Measurements from ENCODE around the gene CCDC137.

CCDC137 gene

DNA sequence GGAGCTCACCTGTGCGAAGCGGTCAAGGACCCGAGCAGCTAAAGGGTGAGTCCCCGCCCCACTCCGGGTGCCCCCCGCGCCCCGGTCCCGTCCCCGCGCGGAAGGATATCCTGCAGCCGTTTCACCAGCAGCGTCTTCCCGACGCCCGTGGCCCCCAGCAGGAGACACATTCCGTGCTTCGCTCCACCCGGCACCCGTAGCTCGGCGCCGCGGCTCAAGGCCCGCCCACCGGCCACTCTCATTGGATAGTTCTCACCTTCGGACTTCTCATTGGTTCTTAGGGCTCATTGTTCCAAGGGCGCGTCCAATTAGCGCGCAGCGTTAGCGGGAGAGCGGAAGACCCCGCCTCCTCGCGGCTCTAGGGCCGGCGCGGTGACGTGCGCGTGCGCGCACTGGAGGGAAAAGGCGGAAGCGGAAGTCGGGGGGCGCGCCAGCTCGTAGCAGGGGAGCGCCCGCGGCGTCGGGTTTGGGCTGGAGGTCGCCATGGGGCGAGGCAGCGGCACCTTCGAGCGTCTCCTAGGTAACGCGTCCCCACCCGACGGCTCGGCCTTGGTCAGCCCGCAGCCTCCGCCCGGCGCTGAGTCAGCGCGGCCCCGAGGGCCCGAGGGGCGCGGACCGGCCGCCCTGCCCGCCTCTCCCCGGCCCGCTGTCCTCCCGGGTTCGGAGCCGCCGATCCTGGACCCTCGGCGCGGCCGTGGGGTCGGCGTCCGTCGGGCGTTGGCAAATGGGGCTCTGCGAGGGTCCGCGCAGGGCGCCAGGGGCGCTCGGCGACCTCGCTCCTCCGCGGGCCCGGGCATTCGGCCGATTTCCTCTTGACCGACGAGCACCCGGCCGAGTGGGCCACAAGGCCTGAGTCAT is 17.3 kb downstream of the CCDC137 start, which contains the start of the genes ARL16 and HGS:
Gene ARL16, minus strand, starts transcription at position 214 of the 858 bp plus-strand sequence. Its CDS starts 44 bp downstream, at position 170.
Gene HGS, plus strand, starts transcription at position 428 of the 858 bp plus-strand sequence. Its CDS starts 56 bp downstream, at position 484.
- DNase-seq (ENCODE audit: low read depth), result peak; percentile 97

- DNase-seq (ENCODE audit: low read depth), result no peak
These were observed 17.9 kb downstream of the CCDC137 start for GRCh38 chr17:81684442-81684911.

DNA sequence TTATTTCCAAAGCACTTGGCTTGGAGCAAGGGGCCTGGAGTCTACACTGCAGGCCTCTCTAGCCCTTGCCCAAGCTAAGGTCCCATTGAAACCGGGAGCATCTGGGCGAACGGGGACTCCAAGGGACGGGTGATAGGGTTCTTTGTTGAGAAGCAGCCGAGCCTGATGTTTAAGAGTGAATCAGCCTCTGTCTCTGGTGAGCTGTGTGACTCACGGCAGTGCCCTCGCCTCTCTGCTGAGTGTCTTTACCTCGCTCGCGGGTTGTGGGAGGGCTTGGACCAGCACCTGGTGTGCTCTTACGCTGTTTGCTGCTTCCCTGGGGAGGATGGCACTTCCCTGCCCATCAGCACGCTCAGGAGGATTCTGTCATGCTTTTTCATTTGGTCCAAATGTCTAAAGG is 18.6 kb downstream of the CCDC137 start:
- DNase-seq (ENCODE audit: low read depth), result no peak

DNA sequence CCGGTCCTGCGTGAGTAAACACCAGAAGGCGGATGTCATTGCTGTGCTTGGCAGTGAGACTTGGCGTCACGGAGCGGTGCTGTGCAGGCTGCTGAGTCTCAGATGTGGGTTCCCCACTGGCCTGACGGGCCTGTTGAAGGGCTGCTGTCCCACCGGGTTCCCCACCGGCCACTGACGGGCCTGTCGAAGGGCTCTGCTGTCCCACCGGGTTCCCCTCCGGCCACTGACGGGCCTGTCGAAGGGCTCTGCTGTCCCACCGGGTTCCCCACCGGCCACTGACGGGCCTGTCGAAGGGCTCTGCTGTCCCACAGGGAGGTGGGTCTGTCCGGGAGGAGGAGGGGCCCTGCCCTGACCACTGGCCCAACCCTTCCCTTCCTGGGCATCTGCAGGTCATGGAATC is 20.1 kb downstream of the CCDC137 start:
- DNase-seq (ENCODE audit: low read depth), result no peak

DNA sequence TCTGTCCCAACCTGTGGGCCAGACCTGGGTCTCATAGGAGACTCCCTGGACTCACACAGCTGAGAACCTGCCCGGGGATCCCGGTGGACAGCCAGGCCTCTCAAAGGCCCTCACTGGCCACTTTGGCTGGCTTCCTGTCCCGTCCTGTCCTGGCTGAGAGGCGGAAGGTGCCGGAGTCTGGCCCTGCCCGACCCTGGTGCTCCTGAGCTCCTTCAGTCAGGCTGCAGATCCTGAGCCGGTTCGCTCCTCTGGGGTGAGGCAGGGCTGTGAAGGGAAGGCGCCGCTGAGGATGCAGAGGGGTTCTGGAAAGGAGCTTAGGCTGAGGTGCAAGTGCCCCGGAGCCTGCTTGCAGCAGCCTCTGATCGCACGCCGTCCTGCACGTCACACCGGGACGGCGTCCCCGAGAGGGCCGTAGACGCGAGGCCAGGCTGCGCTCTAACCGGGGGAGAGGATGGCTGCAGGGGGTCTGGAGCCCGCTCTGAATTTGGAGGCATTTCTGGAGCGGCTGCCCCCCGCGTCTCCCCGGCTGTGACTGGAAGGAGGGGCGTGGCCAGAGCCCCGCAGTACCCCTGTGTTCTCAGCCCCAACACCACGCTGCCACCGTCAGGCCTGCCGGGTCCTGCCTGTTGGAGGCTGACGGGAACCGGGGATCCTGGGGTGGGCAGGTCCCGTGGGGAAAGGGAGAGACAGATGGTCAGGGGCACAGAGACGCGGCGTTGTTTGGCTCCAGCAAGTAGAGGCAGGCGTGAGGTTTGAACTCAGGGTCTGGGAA is 21.4 kb downstream of the CCDC137 start:
- DNase-seq (ENCODE audit: low read depth), result no peak

DNA sequence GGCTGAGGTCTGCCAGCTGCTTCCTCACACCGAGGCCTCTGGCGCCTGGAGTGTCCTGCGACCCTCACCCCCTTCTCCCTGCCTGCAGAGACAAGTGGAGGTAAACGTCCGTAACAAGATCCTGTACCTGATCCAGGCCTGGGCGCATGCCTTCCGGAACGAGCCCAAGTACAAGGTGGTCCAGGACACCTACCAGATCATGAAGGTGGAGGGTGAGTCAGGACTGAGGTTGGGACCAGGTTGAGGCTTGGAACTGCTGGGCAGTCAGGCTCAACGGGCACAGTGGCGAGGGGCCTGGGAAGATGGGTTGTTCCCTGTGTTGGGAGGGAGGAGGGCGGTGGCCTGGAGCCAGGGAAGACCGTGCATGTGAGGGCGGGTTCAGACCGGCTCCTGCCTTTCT is 22.1 kb downstream of the CCDC137 start:
- DNase-seq (ENCODE audit: low read depth), result no peak

GRCh38 chr17:81690066-81690465 is 23.5 kb downstream of the CCDC137 start:
- no peak for DNase-seq (ENCODE audit: low read depth)

DNA sequence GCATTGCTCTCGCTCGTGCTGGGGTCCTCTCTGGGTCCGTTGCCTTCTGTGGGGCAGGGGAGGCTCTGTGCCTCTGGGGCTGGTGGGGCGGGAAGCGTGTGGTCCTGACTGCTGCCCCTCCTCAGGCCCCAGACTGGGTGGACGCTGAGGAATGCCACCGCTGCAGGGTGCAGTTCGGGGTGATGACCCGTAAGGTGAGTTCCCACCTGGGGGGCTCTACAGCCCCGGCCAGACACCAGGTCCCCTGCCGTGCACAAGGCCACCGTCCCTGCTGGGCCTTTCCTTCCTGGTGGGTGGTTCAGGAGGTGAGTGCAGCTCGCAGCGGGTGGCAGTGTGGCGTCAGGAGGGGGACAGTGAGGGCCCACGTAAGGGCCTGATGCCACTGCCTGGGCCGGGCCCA is 24.0 kb downstream of the CCDC137 start:
- no peak for DNase-seq (ENCODE audit: low read depth)

GRCh38 chr17:81691196-81691595 is 24.7 kb downstream of the CCDC137 start:
- no peak for DNase-seq (ENCODE audit: low read depth)

DNA sequence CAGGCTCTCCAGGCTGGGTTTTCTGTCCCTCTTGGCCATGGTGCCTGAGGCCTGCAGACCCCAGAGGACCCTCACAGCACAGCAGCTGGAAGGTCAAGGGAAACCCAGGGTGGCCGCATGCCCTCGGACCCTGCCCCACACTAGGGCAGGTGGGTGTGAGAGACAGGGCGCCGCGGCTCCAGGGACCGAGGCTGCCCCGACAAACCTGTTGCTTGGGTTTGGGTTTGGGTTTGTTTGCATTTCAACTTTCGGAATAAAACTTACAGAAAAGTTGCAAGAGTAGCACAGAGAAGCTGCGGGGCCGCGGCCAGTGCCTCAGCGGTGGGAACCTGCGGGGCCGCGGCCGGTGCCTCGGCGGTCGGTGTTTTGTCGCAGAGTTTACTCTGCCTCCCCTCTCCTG is 25.1 kb downstream of the CCDC137 start:
- DNase-seq (ENCODE audit: low read depth), result no peak

GRCh38 chr17:81693509-81694210 is 27.1 kb downstream of the CCDC137 start:
- no peak for DNase-seq (ENCODE audit: low read depth)

DNA sequence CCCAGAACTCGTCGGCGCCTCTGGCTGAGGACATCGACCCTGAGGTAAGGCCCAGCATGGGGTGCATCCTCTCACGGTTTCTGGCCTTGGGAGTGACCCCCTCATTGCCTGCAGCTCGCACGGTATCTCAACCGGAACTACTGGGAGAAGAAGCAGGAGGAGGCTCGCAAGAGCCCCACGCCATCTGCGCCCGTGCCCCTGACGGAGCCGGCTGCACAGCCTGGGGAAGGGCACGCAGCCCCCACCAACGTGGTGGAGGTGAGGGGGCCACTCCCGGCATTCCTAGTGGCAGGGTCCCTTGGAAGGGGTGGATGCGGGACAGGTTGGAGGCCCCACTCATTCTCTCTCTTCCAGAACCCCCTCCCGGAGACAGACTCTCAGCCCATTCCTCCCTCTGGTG is 28.3 kb downstream of the CCDC137 start:
- no peak for DNase-seq (ENCODE audit: low read depth)

DNA sequence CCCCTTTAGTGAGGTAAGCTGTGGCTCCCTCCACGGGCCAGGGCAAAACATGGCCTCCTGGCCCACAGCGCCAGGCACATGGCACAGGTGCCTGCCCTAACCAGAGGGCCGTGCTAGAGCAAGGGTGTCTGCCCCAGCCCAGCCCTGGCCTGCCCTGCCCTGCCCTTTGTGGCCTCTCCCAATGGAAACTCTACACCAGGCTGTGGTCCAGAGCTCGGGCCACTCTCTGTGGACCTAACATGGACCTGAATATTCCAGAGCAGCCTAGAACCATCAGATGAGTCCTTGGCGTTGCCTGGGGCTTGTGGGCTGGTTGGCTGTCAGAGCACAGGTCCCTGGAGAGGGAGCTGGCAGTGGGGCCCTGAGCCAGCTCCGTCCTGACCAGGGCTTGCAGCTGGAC is 28.7 kb downstream of the CCDC137 start:
- DNase-seq (ENCODE audit: low read depth), result no peak

DNA sequence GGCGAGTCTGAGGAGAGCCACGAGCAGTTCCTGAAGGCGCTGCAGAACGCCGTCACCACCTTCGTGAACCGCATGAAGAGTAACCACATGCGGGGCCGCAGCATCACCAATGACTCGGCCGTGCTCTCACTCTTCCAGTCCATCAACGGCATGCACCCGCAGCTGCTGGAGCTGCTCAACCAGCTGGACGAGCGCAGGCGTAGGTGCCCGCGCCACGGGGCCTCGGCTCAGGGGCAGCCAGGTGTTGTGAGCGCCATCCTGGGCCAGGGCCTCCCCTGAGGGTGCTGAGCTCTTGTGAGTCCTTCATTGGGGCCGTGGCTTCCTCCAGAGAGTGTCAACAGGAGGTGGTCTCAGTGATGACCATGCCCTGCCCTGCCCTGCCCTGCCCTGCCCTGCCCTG is 29.3 kb downstream of the CCDC137 start:
- no peak for DNase-seq (ENCODE audit: low read depth)

DNA sequence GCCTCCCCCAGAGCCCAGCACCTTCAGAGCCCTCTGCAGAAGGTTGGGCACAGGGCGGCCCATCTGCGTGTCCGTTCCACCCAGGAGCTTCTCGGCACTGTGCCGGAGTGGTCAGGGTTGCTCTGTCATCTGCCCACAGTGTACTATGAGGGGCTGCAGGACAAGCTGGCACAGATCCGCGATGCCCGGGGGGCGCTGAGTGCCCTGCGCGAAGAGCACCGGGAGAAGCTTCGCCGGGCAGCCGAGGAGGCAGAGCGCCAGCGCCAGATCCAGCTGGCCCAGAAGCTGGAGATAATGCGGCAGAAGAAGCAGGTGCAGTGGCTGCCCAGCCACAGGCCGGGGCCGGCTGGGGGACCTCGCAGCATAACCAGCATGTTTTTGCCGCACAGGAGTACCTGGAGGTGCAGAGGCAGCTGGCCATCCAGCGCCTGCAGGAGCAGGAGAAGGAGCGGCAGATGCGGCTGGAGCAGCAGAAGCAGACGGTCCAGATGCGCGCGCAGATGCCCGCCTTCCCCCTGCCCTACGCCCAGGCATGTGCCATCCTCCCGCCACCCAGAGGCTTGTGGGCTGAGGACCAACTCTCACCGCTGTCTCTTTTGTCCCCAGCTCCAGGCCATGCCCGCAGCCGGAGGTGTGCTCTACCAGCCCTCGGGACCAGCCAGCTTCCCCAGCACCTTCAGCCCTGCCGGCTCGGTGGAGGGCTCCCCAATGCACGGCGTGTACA is 29.8 kb downstream of the CCDC137 start:
- no peak for DNase-seq (ENCODE audit: low read depth)

DNA sequence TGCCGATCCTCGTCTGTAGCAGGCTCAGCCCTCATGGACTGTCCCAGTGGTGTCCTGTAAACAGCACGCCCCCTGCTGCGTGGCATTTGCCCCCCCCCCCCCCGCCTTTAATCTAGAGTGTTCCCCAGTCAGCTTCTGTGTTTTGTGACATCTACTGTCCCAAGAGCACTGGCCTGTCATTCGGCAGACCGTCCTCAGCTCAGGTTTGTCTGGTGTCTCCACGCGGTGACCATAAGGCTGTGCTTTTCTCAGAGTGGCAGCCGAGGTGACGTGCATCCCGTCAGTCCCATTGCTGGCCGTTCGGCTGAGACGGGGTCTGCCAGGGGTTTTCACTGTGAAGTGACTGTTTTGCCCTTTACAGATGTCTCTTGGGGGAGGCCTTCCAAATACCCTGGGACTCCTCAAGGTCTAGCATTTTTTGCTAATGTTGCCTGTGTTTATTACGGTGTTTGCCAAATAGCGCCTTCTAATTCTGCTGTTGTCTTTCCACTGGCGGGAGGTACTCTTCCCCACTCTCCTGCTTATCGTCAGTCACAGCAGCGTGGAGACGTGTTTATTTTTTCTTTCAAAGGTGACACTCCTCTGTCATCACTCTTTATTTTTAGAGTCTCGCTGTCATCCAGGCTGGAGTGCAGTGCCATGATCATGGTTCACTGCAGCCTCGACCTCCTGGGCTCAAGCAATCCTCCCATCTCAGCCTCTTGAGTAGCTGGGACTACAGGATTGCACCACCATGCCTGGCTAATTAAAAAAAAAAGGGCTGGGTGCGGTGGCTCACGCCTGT is 30.9 kb downstream of the CCDC137 start:
- DNase-seq (ENCODE audit: low read depth), result no peak

DNA sequence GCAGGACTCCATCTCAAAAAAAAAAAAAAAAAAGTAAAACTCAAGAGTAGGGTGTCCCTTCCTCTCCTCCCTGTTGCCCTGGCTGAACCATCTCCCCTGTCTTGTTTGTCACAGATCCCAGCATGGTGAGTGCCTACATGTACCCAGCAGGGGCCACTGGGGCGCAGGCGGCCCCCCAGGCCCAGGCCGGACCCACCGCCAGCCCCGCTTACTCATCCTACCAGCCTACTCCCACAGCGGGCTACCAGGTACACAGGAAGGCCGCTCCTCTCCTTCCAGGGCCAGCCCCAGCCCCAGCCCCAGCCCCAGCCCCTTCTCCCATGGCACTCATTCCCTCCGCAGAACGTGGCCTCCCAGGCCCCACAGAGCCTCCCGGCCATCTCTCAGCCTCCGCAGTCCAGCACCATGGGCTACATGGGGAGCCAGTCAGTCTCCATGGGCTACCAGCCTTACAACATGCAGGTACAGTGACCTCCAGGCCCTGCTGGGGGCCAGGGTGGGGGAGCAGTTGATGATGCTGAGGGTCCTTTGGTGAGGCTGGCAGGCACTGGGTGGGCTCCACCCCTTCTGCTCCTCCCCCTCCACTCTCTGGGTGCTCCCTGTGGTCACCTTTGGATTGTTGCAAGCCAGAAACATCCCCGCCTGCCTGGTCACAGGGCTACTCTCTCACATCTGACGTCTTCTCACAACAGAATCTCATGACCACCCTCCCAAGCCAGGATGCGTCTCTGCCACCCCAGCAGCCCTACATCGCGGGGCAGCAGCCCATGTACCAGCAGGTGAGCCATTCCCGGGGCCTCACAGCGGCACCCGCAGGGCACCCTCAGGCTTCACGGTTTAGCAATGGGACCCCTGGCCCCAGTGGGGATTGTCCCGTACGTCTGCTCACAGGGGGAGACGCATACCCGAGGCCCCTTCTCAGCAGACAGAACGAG is 34.1 kb downstream of the CCDC137 start:
- DNase-seq (ENCODE audit: low read depth), result no peak

GRCh38 chr17:81701288-81702071 is 34.9 kb downstream of the CCDC137 start:
- DNase-seq (ENCODE audit: low read depth), result no peak
